Embryonic facial prominence (tissue), 1 donor: Measurements from ENCODE around the gene SAA4.
"Not testable (repeated sequence)": the region's sequence is repeated elsewhere in the genome, so short reads cannot be mapped to it uniquely, and the experiment has no call there.

ENCODE experiments used
- DNase-seq: peaks from one replicate; pipeline ENCODE4 v3.0.0-alpha.2; 2016; ENCODE audit errors: extremely low spot score

SAA4 gene

GRCh38 chr11:18236664-18237356 is at the start of gene SAA4:
TSS of gene SAA4 (minus strand) at chr11:18236802. CDS start at chr11:18235926, 876 bp downstream.
- DNase-seq, result no peak

- no peak for DNase-seq
These were observed 49.2 kb upstream of the SAA4 start for GRCh38 chr11:18285841-18286240.

- no peak for DNase-seq
These were observed 46.0 kb upstream of the SAA4 start for GRCh38 chr11:18282626-18283025.

GRCh38 chr11:18280438-18281045 is 43.9 kb upstream of the SAA4 start:
- no peak for DNase-seq

- DNase-seq, result no peak
These were observed 41.1 kb upstream of the SAA4 start for GRCh38 chr11:18277565-18278271.

GRCh38 chr11:18271206-18271605 is 34.6 kb upstream of the SAA4 start:
- DNase-seq, result no peak

- DNase-seq, result no peak
These were observed 33.5 kb upstream of the SAA4 start for GRCh38 chr11:18270102-18270501.

- not testable (repeated sequence) for DNase-seq
These were observed 32.6 kb upstream of the SAA4 start for GRCh38 chr11:18269252-18269651.

GRCh38 chr11:18267335-18268133 is 30.9 kb upstream of the SAA4 start:
- not testable (repeated sequence) for DNase-seq

GRCh38 chr11:18265949-18266348 is 29.3 kb upstream of the SAA4 start, which contains the start of gene SAA1:
TSS of gene SAA1 (plus strand) at chr11:18266264. CDS start at chr11:18266888, 624 bp downstream.
- no peak for DNase-seq

GRCh38 chr11:18264677-18265555 is 28.3 kb upstream of the SAA4 start:
- DNase-seq, result no peak

- no peak for DNase-seq
These were observed 27.4 kb upstream of the SAA4 start for GRCh38 chr11:18264035-18264434.

- DNase-seq, result not testable (repeated sequence)
These were observed 26.2 kb upstream of the SAA4 start for GRCh38 chr11:18262681-18263350.

GRCh38 chr11:18261721-18262120 is 25.1 kb upstream of the SAA4 start:
- DNase-seq, result no peak

GRCh38 chr11:18259259-18259658 is 22.7 kb upstream of the SAA4 start:
- no peak for DNase-seq

GRCh38 chr11:18254781-18255361 is 18.3 kb upstream of the SAA4 start:
- DNase-seq, result no peak

- DNase-seq, result no peak
These were observed 17.3 kb upstream of the SAA4 start for GRCh38 chr11:18253778-18254338.

GRCh38 chr11:18253233-18253632 is 16.6 kb upstream of the SAA4 start:
- no peak for DNase-seq

- no peak for DNase-seq
These were observed 12.0 kb upstream of the SAA4 start, which contains the start of gene SAA2 for GRCh38 chr11:18248561-18248960. TSS of gene SAA2 (minus strand) at chr11:18248668. CDS start at chr11:18248011, 657 bp downstream.

- not testable (repeated sequence) for DNase-seq
These were observed 10.6 kb upstream of the SAA4 start for GRCh38 chr11:18247191-18247581.
